Measurements from ENCODE around the gene FIS1.
"Not testable (repeated sequence)": the region's sequence is repeated elsewhere in the genome, so short reads cannot be mapped to it uniquely, and the experiment has no call there.

The FIS1 gene

GRCh38 chr7:101202603-101202918, 42.3 kb downstream of the FIS1 start:
- DNase-seq: no peak

- DNase-seq: no peak
These were observed 42.9 kb downstream of the FIS1 start for GRCh38 chr7:101201695-101202602.

GRCh38 chr7:101200862-101201599, 43.9 kb downstream of the FIS1 start, which contains the start of gene MOGAT3:
Gene MOGAT3, minus strand, starts transcription at chr7:101201036. Its CDS starts 182 bp downstream, at chr7:101200854.
- DNase-seq: no peak

GRCh38 chr7:101200504-101200861, 44.4 kb downstream of the FIS1 start:
- no peak for DNase-seq

DNA sequence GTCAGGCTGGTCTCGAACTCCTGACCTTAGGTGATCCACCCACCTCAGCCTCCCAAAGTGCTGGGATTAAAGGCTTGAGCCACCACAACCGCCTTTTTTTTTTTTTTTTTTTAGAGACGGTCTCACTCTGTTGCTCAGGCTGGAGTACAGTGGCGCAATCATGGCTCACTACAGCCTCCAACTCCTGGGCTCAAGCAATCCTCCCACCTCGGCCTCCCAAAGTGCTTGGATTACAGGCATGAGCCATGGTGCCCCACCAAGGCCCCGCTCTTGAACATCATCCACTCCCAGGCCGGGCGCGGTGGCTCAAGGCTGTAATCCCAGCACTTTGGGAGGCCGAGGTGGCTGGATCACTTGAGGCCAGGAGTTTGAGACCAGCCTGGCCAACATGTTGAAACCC, 45.4 kb downstream of the FIS1 start:
- DNase-seq: not testable (repeated sequence)

DNA sequence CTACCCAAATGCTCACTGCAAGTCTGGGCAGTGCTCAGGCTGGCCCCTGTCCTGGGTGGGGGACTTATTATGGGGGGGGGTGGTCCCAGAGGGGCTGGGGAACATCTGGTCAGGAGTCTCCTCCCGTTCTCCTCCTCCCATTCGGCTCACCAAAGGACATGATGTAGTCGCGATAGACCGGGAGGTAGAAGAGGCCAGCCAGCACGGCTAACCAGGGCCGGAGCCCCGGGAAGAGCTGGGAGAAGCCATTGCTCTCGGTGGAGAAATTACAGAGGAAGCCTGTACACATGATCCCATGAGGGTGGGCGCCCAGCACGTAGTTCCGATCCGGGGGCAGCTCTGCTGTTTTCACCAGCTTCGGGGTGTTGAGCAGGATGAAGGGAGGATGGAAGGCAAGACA, 46.4 kb downstream of the FIS1 start:
- DNase-seq: no peak

GRCh38 chr7:101197991-101198390, 46.9 kb downstream of the FIS1 start:
- no peak for DNase-seq

DNA sequence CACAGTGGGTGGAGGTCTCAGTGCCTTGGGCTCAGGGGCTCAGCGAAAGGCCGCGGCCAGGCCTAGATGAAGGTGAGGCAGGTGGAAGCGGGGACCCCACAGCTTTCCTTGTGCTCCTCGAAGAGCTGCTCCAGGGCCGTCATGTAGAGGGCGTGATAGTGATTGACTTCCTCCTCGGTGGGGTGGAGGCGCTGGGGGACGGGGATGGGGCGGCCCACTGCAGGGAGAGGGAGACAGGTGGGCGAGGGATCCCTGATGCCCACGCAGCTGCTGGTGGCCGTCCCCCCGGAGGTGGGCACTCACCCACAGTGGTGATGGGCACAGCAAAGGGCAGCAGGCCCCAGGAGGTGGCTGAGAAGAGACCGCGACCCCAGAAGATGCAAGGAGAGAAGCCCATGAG, 49.0 kb downstream of the FIS1 start:
- DNase-seq: no peak

Data from activated CD4-positive, alpha-beta T cell treated with anti-CD3 and anti-CD28 coated beads for 4 hours (primary cell).